Mesenteric fat pad (tissue), 1 donor: ENCODE results near the gene TMEM38A. TPM values are rescaled to one million over a fixed set of nuclear protein-coding genes. Genes with fewer than 3 reads are reported as not detected.

Source experiments
- total RNA-seq: library from RNA; stranded (reverse); fragmentation: NEBNext Ultra II Directional; extraction: Animal tissue kit (Norgen Biotek cat#: 25700); gene quantifications from one replicate; pipeline ENCODE4 v1.2.1, GENCODE V29; 2021
- donor health status: DM: yes; HTN: yes; CAD: no.

Gene TMEM38A
- total RNA-seq, 1 donor from 2014 or later, result 2.1 TPM

Other genes with a start within 250 kb of the TMEM38A start
- gene EPS15L1, start 189.2 kb upstream of the TMEM38A start, total RNA-seq, result 35.6 TPM
- gene CALR3, start 165.0 kb upstream of the TMEM38A start, total RNA-seq, result not detected
- gene C19orf44, start 164.7 kb upstream of the TMEM38A start, total RNA-seq, result 3.2 TPM
- 34.3 TPM for gene CHERP, start 118.7 kb upstream of the TMEM38A start, total RNA-seq
- 48.7 TPM for gene SLC35E1, start 88.7 kb upstream of the TMEM38A start, total RNA-seq
- 12.7 TPM for gene MED26, start 32.9 kb upstream of the TMEM38A start, total RNA-seq
- 56.2 TPM for gene SMIM7, start 995 bp upstream of the TMEM38A start, total RNA-seq
- gene NWD1, start 58.7 kb downstream of the TMEM38A start, total RNA-seq, result not detected
- gene SIN3B, start 168.3 kb downstream of the TMEM38A start, total RNA-seq, result 72.9 TPM
- 33.9 TPM for gene F2RL3, start 227.9 kb downstream of the TMEM38A start, total RNA-seq